Measurements from ENCODE around the gene SERPINI2.

SERPINI2 gene

GRCh38 chr3:167473863-167474262 lies at the start of gene SERPINI2:
SERPINI2 (minus strand) TSS chr3:167474042; CDS start chr3:167471834, 2,208 bp downstream.
- in situ Hi-C loops (cut with HindIII; ENCODE audit: low sequenced_read_pairs): no loop called here

GRCh38 chr3:167521006-167521355 lies 47.1 kb upstream of the SERPINI2 start:
- in situ Hi-C loops (cut with HindIII; ENCODE audit: low sequenced_read_pairs): no loop called here

GRCh38 chr3:167520266-167521005 lies 46.6 kb upstream of the SERPINI2 start:
- in situ Hi-C loops (cut with HindIII; ENCODE audit: low sequenced_read_pairs): no loop called here

GRCh38 chr3:167507954-167508353 lies 34.1 kb upstream of the SERPINI2 start:
- in situ Hi-C loops (cut with HindIII; ENCODE audit: low sequenced_read_pairs): no loop called here

GRCh38 chr3:167502401-167502800 lies 28.6 kb upstream of the SERPINI2 start:
- in situ Hi-C loops (cut with HindIII; ENCODE audit: low sequenced_read_pairs): no loop called here

- in situ Hi-C loops (cut with HindIII; ENCODE audit: low sequenced_read_pairs): no loop called here
These were observed 28.1 kb upstream of the SERPINI2 start for GRCh38 chr3:167501941-167502340.

GRCh38 chr3:167497903-167498302 lies 24.1 kb upstream of the SERPINI2 start:
- in situ Hi-C loops (cut with HindIII; ENCODE audit: low sequenced_read_pairs): no loop called here

GRCh38 chr3:167493244-167493643 lies 19.4 kb upstream of the SERPINI2 start:
- in situ Hi-C loops (cut with HindIII; ENCODE audit: low sequenced_read_pairs): no loop called here

GRCh38 chr3:167491621-167492020 lies 17.8 kb upstream of the SERPINI2 start:
- in situ Hi-C loops (cut with HindIII; ENCODE audit: low sequenced_read_pairs): no loop called here

GRCh38 chr3:167489571-167489970 lies 15.7 kb upstream of the SERPINI2 start:
- in situ Hi-C loops (cut with HindIII; ENCODE audit: low sequenced_read_pairs): no loop called here

GRCh38 chr3:167487556-167487955 lies 13.7 kb upstream of the SERPINI2 start:
- in situ Hi-C loops (cut with HindIII; ENCODE audit: low sequenced_read_pairs): no loop called here

GRCh38 chr3:167484551-167484950 lies 10.7 kb upstream of the SERPINI2 start:
- in situ Hi-C loops (cut with HindIII; ENCODE audit: low sequenced_read_pairs): no loop called here

GRCh38 chr3:167483708-167484475 lies 10.1 kb upstream of the SERPINI2 start:
- in situ Hi-C loops (cut with HindIII; ENCODE audit: low sequenced_read_pairs): no loop called here

- in situ Hi-C loops (cut with HindIII; ENCODE audit: low sequenced_read_pairs): no loop called here
These were observed 7.3 kb upstream of the SERPINI2 start for GRCh38 chr3:167481164-167481563.

- in situ Hi-C loops (cut with HindIII; ENCODE audit: low sequenced_read_pairs): no loop called here
These were observed 6.9 kb upstream of the SERPINI2 start for GRCh38 chr3:167480748-167481147.

GRCh38 chr3:167469381-167469780 lies 4.5 kb downstream of the SERPINI2 start:
- in situ Hi-C loops (cut with HindIII; ENCODE audit: low sequenced_read_pairs): no loop called here

GRCh38 chr3:167467848-167468611 lies 5.8 kb downstream of the SERPINI2 start:
- in situ Hi-C loops (cut with HindIII; ENCODE audit: low sequenced_read_pairs): no loop called here

GRCh38 chr3:167466966-167467365 lies 6.9 kb downstream of the SERPINI2 start:
- in situ Hi-C loops (cut with HindIII; ENCODE audit: low sequenced_read_pairs): no loop called here

GRCh38 chr3:167456157-167456799 lies 17.6 kb downstream of the SERPINI2 start:
- in situ Hi-C loops (cut with HindIII; ENCODE audit: low sequenced_read_pairs): no loop called here

GRCh38 chr3:167453815-167454214 lies 20.0 kb downstream of the SERPINI2 start:
- in situ Hi-C loops (cut with HindIII; ENCODE audit: low sequenced_read_pairs): no loop called here

GRCh38 chr3:167451282-167451681 lies 22.6 kb downstream of the SERPINI2 start:
- in situ Hi-C loops (cut with HindIII; ENCODE audit: low sequenced_read_pairs): no loop called here

Measured in endothelial cell of hepatic sinusoid (primary cell).